GM18511 (cell line): ENCODE results near the gene FABP2.
A peak's percentile ranks its signal among the peaks of the same experiment; 100 is the strongest.
"Not testable (repeated sequence)": the region's sequence is repeated elsewhere in the genome, so short reads cannot be mapped to it uniquely, and the experiment has no call there.

ENCODE experiments used
- ATAC-seq: cut with Tn5 transposase; IDR thresholded peaks from one replicate; pipeline ENCODE4 v1.9.1; 2021; ENCODE audit warnings: mild to moderate bottlenecking, moderate library complexity; ENCODE audit not compliant: unreplicated experiment

FABP2 gene

GRCh38 chr4:119313237-119313636 lies 8.7 kb downstream of the FABP2 start:
- no peak for ATAC-seq

DNA sequence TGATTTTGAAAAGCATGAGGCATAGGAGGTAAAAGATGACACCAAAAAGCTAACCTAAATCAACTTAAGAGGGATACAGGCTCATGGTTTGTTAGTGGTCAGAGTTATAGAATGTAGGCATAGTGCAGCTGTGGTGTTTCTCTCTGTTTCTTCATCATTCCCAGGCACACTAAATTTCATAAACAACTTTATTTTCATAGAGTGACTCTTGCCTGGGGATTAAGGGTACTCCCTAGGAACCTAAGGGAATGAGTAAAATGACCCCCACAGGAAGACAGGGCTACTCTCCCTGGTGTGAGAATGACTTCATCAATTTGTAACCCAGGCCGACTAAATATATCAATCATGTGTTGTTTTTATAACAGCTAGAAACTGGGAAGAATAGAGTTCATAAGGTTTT lies 11.1 kb downstream of the FABP2 start:
- ATAC-seq: no peak

- no peak for ATAC-seq
Measured at GRCh38 chr4:119307606-119308005, 14.3 kb downstream of the FABP2 start.

DNA sequence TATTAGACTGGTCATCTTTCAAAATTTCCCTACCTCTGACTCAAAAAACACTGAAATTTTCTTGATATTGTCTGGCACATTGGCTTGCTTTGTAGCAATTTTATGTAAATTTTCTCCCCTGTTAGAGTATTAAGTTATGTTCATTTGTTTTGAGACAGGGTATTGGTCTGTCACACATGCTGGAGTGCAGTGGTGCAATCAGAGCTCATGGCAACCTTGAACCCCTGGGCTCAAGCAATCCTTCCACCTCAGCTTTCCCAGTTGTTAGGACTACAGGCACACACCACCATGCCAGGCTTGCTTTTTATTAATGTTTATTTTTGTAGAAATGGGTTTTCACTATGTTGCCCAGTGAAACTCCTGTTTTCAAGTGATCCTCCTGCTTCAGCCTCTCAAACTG lies 17.5 kb downstream of the FABP2 start:
- no peak for ATAC-seq

GRCh38 chr4:119303587-119304305 lies 18.2 kb downstream of the FABP2 start:
- ATAC-seq: no peak

GRCh38 chr4:119302073-119302832 lies 19.7 kb downstream of the FABP2 start:
- ATAC-seq: no peak

GRCh38 chr4:119300101-119300978 lies 21.6 kb downstream of the FABP2 start:
- peak; percentile 95 for ATAC-seq

DNA sequence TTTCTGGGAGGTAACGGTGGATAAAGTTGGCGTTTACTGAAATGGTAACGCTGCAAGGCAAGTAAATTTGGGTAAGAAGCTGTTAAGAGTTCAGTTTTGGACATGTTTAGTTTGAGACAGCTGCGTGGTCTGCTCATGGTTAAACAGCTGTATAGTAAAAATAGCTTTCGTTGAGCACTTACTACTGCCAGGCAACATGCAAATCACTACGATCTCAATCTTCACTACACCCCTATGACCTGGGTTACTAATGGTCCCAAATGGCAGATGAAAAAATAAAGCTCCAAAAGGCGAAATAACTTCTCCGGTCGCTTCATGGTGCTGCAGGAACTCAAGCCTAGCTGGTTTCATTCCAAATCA lies 22.2 kb downstream of the FABP2 start:
- ATAC-seq: peak; percentile 54

DNA sequence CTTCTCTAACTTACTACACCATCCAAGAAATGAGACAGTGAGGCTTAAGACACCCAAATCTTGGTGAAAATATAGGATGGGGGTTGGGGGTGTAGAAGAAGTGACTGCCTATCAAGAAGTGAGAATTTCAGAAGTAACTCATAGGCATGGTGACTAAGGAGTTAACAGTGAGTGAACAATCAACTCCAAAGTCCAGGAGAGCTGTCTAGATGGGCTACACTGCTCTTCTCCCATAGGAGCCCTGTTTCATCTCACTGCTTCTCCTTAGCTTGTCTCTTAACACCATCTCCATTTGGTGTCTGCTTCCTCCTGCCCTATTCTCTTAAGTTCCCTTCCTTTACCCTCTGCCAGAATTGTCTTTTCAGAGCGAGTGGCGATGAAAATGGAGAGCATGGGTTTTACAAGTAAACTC lies 22.7 kb downstream of the FABP2 start:
- no peak for ATAC-seq

- ATAC-seq: no peak
Measured at GRCh38 chr4:119297795-119298194, 24.1 kb downstream of the FABP2 start.

- no peak for ATAC-seq
Measured at GRCh38 chr4:119296356-119296755, 25.6 kb downstream of the FABP2 start.

DNA sequence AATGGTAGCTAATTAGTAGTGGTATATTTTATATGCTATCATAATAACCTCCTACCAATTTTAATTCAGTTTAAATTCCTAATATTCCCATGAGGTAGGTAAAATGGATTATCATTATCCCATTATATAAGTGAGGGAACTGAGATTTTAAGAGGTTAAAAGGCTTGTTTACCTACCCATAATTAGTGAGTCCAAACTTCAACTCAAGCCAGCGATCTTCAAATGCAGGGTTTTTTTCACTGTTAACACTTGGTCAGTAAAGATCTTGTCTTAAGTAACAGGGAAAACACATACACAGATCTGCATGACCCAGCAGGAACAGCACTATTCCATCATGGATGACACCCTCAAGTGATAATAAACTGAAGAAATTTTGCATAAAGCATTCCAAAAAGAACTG lies 31.3 kb downstream of the FABP2 start:
- no peak for ATAC-seq

DNA sequence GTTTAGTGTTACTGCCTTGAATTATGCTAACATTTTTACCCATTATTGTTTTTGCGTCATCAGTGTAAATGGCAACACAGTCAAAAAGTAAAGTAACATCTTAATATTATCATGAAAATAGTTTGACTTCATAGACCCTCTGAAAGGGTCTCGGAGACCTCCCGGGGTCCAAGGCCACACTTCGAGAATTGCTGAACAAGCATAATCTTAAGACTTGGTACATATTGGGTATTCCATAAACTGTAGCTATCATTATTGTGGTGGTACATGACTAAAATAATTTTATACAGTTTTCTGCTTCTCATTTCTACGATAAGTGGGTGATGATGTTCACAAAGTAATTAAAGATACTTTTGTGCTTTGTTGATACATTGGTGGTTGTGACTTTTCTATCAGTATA lies 32.6 kb downstream of the FABP2 start:
- ATAC-seq: no peak

DNA sequence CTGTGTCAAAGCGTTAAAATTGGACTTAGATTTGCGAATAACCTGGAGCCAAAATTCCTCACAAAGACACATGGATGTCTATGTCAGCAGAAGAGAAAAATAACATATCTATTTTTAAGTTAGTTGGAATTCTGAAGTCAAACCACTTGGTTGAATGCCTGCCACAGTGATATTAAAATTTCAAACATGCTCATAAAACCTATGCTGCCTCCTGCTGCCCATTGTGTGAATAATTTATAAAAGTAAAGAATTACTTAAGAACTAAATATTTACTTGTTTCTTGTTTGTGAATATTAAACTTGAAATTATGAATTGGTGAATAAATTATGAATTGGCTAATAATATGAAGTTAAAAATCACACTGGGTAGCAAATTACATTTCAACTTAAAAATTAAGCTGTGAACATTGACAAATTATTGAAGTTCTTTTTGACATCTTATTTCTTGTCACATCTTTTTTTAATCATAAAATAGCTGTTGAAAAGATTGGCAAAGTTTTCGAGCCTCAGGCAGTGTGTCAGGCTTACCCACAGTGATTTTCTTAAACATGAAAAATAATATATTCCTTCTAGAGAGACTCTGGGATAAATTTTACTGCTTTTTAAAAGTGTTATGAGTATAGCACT lies 35.4 kb downstream of the FABP2 start:
- ATAC-seq: no peak

DNA sequence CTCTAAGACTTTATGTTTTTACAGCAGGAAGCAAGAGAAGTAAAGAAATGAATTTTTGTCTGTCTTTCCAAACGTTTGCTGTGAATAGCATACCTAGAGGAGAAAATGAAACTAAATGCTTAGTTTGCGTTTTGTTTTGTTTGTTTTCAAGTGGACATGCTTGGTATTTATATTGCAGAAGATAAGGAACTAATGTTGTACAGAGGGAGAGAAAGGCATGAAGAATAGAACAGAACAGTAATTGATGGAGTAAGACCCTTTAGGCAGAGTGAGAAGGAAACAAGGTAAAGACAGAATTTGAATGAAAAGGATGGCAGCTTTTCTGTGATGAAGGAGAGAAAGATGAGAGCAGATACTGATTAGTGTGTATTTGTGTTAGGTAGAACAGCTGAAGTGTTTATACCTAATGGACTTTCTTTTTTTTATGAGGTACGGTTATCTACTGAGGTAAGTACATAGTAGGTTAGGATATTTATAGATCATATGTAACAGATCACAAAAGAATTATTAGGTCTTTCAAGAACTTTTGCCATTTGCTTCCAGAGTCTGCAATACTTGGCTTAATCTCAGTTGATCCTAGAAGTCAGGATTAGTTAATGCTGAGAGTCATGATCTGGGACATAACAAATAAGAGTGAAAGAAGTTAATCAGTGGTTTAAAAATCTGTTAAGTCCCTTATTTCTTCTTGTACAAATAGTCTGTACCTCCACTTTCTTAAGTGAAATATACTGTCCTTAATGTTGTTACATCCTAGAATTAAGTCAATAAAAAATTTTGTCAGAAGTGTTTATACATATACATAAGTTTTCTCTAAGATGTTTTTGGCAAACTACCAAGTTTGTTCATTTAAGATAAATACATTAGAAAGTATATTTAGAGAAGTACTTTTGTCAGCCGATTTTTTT lies 36.8 kb downstream of the FABP2 start:
- peak; percentile 55 for ATAC-seq

GRCh38 chr4:119281393-119281792 lies 40.5 kb downstream of the FABP2 start:
- no peak for ATAC-seq

DNA sequence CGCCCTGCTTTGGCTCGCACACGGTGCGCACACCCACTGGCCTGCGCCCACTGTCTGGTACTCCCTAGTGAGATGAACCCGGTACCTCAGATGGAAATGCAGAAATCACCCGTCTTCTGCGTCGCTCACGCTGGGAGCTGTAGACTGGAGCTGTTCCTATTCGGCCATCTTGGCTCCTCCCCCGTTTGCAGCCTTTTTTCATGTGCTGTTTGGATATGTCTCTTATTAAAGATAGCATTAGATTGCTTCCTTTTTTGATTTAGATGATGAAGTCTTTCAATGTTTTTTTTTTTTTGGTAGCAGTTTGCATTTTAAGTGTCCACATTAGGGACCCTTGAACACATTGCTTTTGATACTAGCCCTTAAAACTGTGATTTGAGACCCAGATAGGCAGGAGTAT lies 42.0 kb downstream of the FABP2 start:
- ATAC-seq: not testable (repeated sequence)

- ATAC-seq: not testable (repeated sequence)
Measured at GRCh38 chr4:119279541-119279940, 42.4 kb downstream of the FABP2 start.

- ATAC-seq: no peak
Measured at GRCh38 chr4:119271361-119272085, 50.4 kb downstream of the FABP2 start.
